Stimulated activated CD4-positive, alpha-beta T cell treated with anti-CD3 and anti-CD28 coated beads, TNF-alpha, amount 100 ng/mL, for 48 hours (primary cell): ENCODE measurements around the gene FRMD8.

ENCODE experiments used
- DNase-seq, 3 donors: peaks; one replicate each; pipeline ENCODE4 v3.0.0-alpha.2; 2020; ENCODE audit warnings: low read depth in 3 of 3

The FRMD8 gene

GRCh38 chr11:65452806-65453490 lies 66.5 kb downstream of the FRMD8 start:
- DNase-seq = no peak

DNA sequence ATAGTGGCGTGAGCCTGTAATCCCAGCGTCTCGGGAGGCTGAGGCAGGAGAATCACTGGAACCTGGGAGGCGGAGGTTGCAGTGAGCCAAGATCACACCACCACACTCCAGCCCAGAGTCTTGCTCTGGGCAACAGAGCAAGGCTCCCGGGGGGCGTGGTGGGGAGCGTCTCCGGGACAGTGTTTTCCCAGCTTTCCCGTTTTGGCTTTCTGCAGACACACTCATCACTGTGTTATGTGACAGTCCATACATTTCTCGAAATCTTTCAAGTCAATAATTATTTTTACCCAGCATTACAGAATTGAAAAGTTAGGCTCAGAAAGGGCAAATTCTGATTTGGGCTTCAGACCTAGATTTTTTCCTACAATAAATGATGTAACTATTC lies 67.9 kb downstream of the FRMD8 start:
- no peak for DNase-seq

GRCh38 chr11:65454696-65455456 lies 68.4 kb downstream of the FRMD8 start:
- peak; percentile 64 to 83 (median 75) for DNase-seq

- no peak for DNase-seq
These were observed 70.0 kb downstream of the FRMD8 start for GRCh38 chr11:65456418-65456817.

DNA sequence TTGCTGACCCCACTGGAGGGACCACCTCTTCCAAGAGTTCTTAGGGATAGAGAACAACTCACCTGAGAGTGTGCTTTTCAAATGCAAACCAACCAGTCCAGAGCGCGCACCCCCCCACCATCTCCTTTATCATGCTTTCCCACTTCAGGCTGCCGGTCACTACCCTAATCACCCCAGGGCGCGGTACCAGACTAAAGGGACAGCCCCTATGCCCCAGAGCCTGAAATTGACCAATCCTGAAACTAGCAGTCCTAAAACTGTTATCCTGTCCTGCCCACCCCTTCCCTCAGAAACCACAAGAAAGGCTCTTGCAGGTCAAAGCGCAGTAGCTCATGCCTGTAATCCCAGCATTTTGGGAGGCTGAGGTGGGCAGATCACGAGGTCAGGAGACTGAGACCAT lies 73.1 kb downstream of the FRMD8 start:
- no peak for DNase-seq
